NCI-H146 (cell line): ENCODE measurements around the gene SLC18A2.
A peak's percentile ranks its signal among the peaks of the same experiment; 100 is the strongest.

Source experiments
- DNase-seq: peaks from one replicate; lab custom pipeline; 2025; lab: John Stamatoyannopoulos, UW

Gene SLC18A2

DNA sequence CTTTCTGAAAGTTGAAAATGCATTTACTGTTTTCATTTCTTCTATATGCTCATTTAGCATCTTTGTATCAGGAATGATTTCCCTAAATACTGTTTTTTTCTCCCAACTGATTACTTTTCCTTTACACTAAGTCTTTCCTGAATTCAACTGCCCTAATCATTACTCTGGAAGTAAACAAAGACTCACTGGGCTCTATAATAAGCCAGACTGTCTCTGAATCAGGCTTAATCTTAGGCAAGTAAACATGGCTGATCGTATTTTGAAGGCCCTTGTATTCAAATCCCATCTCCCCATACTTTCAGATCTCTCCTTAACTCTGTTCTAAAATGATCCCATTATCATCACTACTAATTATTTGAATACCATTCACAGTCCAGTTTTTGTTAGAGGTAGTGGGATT, 72.7 kb downstream of the SLC18A2 start:
- no peak for DNase-seq

DNA sequence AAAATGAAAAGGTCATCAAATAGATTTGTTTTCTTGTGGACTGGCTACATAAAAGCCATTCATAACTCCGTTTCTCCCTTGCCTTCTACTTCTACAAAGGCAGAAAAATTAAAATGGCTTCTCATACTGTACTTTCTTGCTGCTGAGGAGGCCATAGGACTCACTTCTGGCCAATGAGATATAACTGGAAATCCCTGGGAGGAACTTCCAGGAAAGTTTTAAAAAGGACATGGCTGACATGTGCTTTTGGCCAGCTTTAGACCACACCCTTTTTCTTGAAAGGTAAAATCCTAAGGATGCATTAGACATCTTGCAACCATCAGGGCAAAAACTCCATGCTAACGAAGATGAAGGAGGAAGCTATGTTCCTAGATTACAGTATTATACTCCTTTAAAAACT, 75.8 kb downstream of the SLC18A2 start:
- no peak for DNase-seq

DNA sequence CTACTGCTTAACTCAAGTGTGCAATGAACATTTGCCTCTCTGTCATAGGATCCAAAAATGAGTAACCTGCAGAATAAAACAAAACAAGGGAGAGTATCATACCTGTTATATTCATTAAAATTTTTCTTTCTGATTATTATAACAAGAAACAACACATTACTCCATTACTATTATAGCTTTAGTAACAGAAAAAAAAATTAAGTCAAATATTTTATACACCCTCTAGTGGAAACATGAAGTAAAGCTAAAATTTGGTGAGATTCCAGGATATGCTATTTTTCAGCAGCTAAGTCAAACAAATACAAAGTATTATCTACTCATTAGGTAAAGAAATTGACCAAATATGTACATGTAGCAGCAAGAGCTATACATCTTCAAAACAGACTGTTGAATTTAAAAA, 78.0 kb downstream of the SLC18A2 start:
- peak; percentile 4 for DNase-seq

DNA sequence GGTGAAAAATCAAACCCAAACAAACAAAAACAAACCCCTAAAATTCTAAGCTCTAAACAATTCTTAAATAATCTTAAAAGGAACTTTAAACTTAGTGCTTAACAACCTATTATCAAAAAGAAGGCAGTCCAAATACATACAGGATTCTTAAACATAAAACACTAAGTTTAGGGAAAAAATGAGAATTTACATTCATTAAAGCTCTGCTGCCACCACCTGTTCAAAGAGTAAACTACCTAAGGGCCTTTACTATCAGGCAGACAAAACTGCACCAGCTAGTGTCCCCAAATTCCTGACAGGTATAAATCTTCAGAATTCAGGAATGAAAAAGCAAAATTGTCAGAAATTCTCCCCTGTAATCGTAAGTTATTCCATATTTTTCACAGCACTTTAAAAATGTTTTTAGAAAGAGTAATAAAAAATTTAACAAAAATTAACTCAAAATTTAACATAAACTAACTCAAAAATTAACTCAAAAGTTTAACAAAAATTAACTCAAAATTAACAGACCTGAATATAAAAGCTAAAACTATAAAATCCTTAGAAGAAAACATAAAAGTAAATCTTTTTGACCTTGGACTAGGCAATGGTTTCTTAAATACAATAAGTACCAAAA, 79.2 kb downstream of the SLC18A2 start:
- peak; percentile 36 for DNase-seq

DNA sequence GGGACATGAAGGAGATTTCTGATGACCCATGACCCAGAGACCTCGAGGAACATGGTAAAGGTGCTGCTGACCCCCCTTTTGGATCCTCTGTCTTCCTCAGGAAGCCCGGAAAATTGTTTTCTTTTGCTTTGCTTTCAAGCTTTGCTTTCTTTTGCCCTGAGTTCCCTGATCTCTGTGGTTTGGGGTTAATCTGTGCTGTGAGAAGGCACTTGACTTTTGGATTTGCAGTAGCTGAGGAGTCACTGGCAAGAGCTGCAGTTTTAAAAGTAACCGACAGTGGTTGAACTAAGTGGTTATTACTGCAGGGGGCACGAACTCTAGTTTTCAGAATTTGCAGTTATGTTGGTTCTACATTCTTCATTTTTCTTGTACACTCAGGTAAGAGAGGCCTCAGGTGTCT, 81.3 kb downstream of the SLC18A2 start:
- DNase-seq, result no peak

DNA sequence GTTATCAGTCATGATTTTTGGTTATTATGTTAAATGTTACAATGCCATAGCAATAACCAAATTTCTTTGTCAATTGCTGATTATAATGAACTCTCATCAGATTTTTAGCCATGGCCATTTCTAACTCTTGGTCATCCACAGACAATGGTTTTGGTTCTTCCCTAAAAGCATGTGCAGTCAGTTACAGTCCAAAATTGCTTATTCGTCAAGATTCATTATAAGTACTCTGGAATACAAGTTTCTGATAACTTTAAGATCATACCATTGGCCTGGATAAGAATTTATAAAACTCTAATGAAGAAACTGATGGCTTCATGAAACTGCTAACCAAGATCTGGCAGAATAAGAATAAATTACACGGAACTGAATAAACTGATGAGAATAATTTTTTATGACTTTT, 83.5 kb downstream of the SLC18A2 start:
- no peak for DNase-seq

DNA sequence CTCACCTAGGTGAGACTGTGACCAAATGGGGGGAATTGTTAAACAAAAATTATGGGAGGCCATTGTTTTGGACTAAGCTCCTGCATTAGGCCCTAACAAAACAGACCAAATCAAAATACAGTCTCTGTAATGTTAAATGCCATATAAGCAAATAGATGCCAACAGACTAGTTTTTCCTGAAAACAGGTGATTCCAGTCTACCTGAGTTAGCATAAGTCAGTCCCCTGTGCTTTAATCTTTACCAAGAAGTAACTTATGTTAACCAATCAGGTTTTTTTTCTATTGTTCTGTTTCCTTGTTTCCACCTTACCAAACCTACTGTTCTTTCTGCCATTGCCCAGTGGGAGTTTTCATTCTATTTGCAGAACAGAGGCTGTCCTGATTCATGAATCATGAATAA, 86.3 kb downstream of the SLC18A2 start:
- DNase-seq, result peak; percentile 30
